H1 (cell line): ENCODE measurements around the gene VSIR. TPM values are rescaled to one million over a fixed set of nuclear protein-coding genes. Genes with fewer than 3 reads are reported as not detected.

Experiments used
- ASH2L ChIP-seq: fragments of 200-600, 300-600 bp; sonication (generic); IDR thresholded peaks from one replicate; pipeline ENCODE4 v1.7.1; 2017; ENCODE audit warnings: low read length
- EGR1 ChIP-seq: IDR thresholded peaks from 2 replicates; pipeline ENCODE4 v1.6.1; 2011; ENCODE audit warnings: low read depth, low read length, borderline replicate concordance
- KDM1A ChIP-seq: fragments of 200-600, 300-600 bp; sonication (generic); IDR thresholded peaks from 2 replicates; pipeline ENCODE4 v1.7.1; 2016; ENCODE audit warnings: mild to moderate bottlenecking, low read length, borderline replicate concordance
- RNF2 ChIP-seq: fragments of 200-900, 300-1000 bp; sonication (generic); IDR thresholded peaks from 2 replicates; pipeline ENCODE4 v1.7.1; 2016; ENCODE audit warnings: borderline replicate concordance, low read depth, mild to moderate bottlenecking, antibody characterized with exemption, low read length; ENCODE audit not compliant: poor library complexity, severe bottlenecking; ENCODE audit errors: missing control alignments
- SIN3A ChIP-seq, 2 experiments: IDR thresholded peaks in 1 of 2; conservative IDR thresholded peaks in 1 of 2; 2 replicates each; pipeline ENCODE4 v1.6.1; 2011 to 2012; ENCODE audit warnings: low read length in 2 of 2, improper control_type of control experiment in 1 of 2, low read depth in 1 of 2, mild to moderate bottlenecking in 1 of 2
- polyA plus RNA-seq, 7 experiments: library from polyadenylated mRNA; depleted of rRNA in 3 of 7; stranded (reverse) in 5 of 7; unstranded in 2 of 7; fragments of >200 nt in 5 of 7; fragments of 200-250 nt in 2 of 7; gene quantifications; 1 replicate in 5 of 7; 2 replicates in 1 of 7; 4 replicates in 1 of 7; pipeline versions ENCODE4 v1.2.1 to v1.2.3, GENCODE V29; 2011 to 2013; ENCODE audit warnings: missing spikeins in 2 of 7, mixed read lengths in 2 of 7
- total RNA-seq: library from RNA; stranded (reverse); fragmentation: NEBNext Ultra II Directional; extraction: Animal tissue kit (Norgen Biotek cat#: 25700); gene quantifications from 2 replicates; pipeline ENCODE4 v1.2.1, GENCODE V29; 2021

The VSIR gene
- total and polyA plus RNA-seq, 2 of the 8 experiments (the other 6 are each of a cell fraction or from before 2014, with no cell fraction given), result 0.33 TPM; not detected in 1

- no peak for TF ChIP-seq KDM1A
- no peak for TF ChIP-seq EGR1
- no peak for TF ChIP-seq RNF2
- TF ChIP-seq ASH2L, result no peak
- no peak for TF ChIP-seq SIN3A (conservative IDR thresholded peaks at IDR 0.05 in 1 of 2, IDR thresholded peaks at IDR 0.05 in 1 of 2; ENCODE audit: low read depth in 1 of 2, low read length in 2 of 2)
Measured at GRCh38 chr10:71727738-71728737, 45.3 kb downstream of the VSIR start (continued).
